Vagina (tissue), 2 donors: ENCODE measurements around the gene ABR. TPM values are rescaled to one million over a fixed set of nuclear protein-coding genes. Genes with fewer than 3 reads are reported as not detected.

ENCODE experiments used
- DNase-seq, 2 donors: peaks; one replicate each; pipeline ENCODE4 v3.0.0-alpha.2; 2017; ENCODE audit errors: extremely low spot score in 2 of 2
- H3K27ac ChIP-seq: fragments of 200-600 bp; sonication (generic); one replicate; pipeline ENCODE4 v1.5.1; 2019
- H3K27me3 ChIP-seq: fragments of 200-600 bp; sonication (generic); one replicate; pipeline ENCODE4 v1.5.1; 2019
- H3K36me3 ChIP-seq, 2 donors: fragments of 200-600 bp; sonication (generic); one replicate each; pipeline ENCODE4 v1.5.1; 2017 to 2019
- H3K4me1 ChIP-seq: fragments of 200-600 bp; sonication (generic); one replicate; pipeline ENCODE4 v1.5.1; 2019
- H3K4me3 ChIP-seq, 2 donors: fragments of 200-600 bp; sonication (generic); 1 replicate in 1 of 2; 2 replicates in 1 of 2; pipeline ENCODE4 v1.5.1; 2016 to 2019
- H3K9me3 ChIP-seq: fragments of 200-600 bp; sonication (generic); one replicate; pipeline ENCODE4 v1.5.1; 2019
- CTCF ChIP-seq, 3 experiments: fragments of 450-650 bp in 2 of 3; fragments of 200-600 bp in 1 of 3; sonication (generic) in 1 of 3; IDR thresholded peaks; one replicate each; pipeline ENCODE4 v1.5.1; 2017 to 2019; ENCODE audit warnings: antibody characterized with exemption in 3 of 3, mild to moderate bottlenecking in 2 of 3, moderate library complexity in 2 of 3
- POLR2A ChIP-seq, 2 donors: fragments of 450-650 bp; IDR thresholded peaks; one replicate each; pipeline ENCODE4 v1.6.1; 2017; ENCODE audit warnings: antibody characterized with exemption in 2 of 2, mild to moderate bottlenecking in 2 of 2, moderate library complexity in 2 of 2
- POLR2AphosphoS5 ChIP-seq, 2 donors: sonication (generic); formaldehyde crosslinking; IDR thresholded peaks; one replicate each; pipeline ENCODE4 v1.9.0; 2017; ENCODE audit warnings: antibody characterized with exemption in 2 of 2, mild to moderate bottlenecking in 2 of 2, low read depth in 1 of 2; ENCODE audit not compliant: insufficient read depth in 1 of 2
- intact Hi-C: fragments of 100-400 bp; cut with DNase I; formaldehyde crosslinking; loops from one replicate; pipeline ENCODE4 v1.15.1; 2023
- total RNA-seq: library from RNA; depleted of rRNA; stranded (reverse); fragments of >200 nt; gene quantifications from one replicate; pipeline ENCODE4 v1.2.3, GENCODE V29; 2016

ABR gene
- total RNA-seq, 1 donor from 2014 or later, result 90.8 TPM

GRCh38 chr17:1038459-1039122 lies 141.2 kb downstream of the ABR start:
- Histone ChIP-seq H3K9me3 (no peaks in the 10 kb centered on the region), H3K4me3 (no peak overlapping the region), H3K27me3 (no peaks in the 10 kb centered on the region), H3K36me3 (no peaks in the 10 kb centered on the region), H3K27ac (no peak overlapping the region), H3K4me1 (peaks cover 35% of the 10 kb centered on the region)
- no peak for DNase-seq
- intact Hi-C loops, result no loop called here
- TF ChIP-seq POLR2AphosphoS5 (IDR thresholded peaks at IDR 0.05; ENCODE audit: insufficient read depth in 1 of 2, low read depth in 1 of 2) (no peak), POLR2A (IDR thresholded peaks at IDR 0.05) (no peak), CTCF (IDR thresholded peaks at IDR 0.05) (no peak)

- H3K27ac ChIP-seq, result no peak overlapping the region
- H3K4me3 ChIP-seq, result no peak overlapping the region
- intact Hi-C loops, result no loop called here
- H3K36me3 ChIP-seq, result no peaks in the 10 kb centered on the region
- H3K27me3 ChIP-seq, result no peaks in the 10 kb centered on the region
- TF ChIP-seq CTCF (IDR thresholded peaks at IDR 0.05) (no peak), POLR2AphosphoS5 (IDR thresholded peaks at IDR 0.05; ENCODE audit: insufficient read depth in 1 of 2, low read depth in 1 of 2) (no peak), POLR2A (IDR thresholded peaks at IDR 0.05) (no peak)
- peaks cover 34% of the 10 kb centered on the region for H3K4me1 ChIP-seq
- DNase-seq, result no peak
- no peaks in the 10 kb centered on the region for H3K9me3 ChIP-seq
Measured at GRCh38 chr17:1037238-1037879, 142.4 kb downstream of the ABR start.

- Histone ChIP-seq H3K9me3 (no peaks in the 10 kb centered on the region), H3K4me3 (no peak overlapping the region), H3K27me3 (no peaks in the 10 kb centered on the region), H3K36me3 (no peaks in the 10 kb centered on the region), H3K4me1 (peaks cover 39% of the 10 kb centered on the region), H3K27ac (no peak overlapping the region)
- DNase-seq, result no peak
- intact Hi-C loops, result no loop called here
- TF ChIP-seq POLR2AphosphoS5 (IDR thresholded peaks at IDR 0.05; ENCODE audit: insufficient read depth in 1 of 2, low read depth in 1 of 2) (no peak), POLR2A (IDR thresholded peaks at IDR 0.05) (no peak), CTCF (IDR thresholded peaks at IDR 0.05) (no peak)
Measured at GRCh38 chr17:1036845-1037237, 142.9 kb downstream of the ABR start.

- H3K4me3 ChIP-seq, result no peak overlapping the region
Measured at GRCh38 chr17:1036171-1036844, 143.5 kb downstream of the ABR start.

More at GRCh38 chr17:1036171-1036844, 143.5 kb downstream of the ABR start:
- H3K36me3 ChIP-seq, result no peaks in the 10 kb centered on the region
- DNase-seq, result no peak
- no peak overlapping the region for H3K27ac ChIP-seq
- TF ChIP-seq POLR2AphosphoS5 (IDR thresholded peaks at IDR 0.05; ENCODE audit: insufficient read depth in 1 of 2, low read depth in 1 of 2), result no peak
- no peak for TF ChIP-seq CTCF (IDR thresholded peaks at IDR 0.05)
- TF ChIP-seq POLR2A (IDR thresholded peaks at IDR 0.05), result no peak
- no peaks in the 10 kb centered on the region for H3K9me3 ChIP-seq
- H3K27me3 ChIP-seq, result no peaks in the 10 kb centered on the region
- intact Hi-C loops, result no loop called here
- peaks cover 45% of the 10 kb centered on the region for H3K4me1 ChIP-seq
